ENCODE measurements around the gene EML1.
"Not testable (repeated sequence)": the region's sequence is repeated elsewhere in the genome, so short reads cannot be mapped to it uniquely, and the experiment has no call there.

The EML1 gene

GRCh38 chr14:99946652-99947489 lies 153.7 kb downstream of the EML1 start:
- H3K9me3 ChIP-seq (ENCODE audit: control insufficient read depth, insufficient read depth, low read length), result no peaks in the 10 kb centered on the region
- peaks cover 3% of the 10 kb centered on the region; the same call in 1 of the 2 replicates for H3K4me1 ChIP-seq (ENCODE audit: control insufficient read depth, insufficient read depth, low read length)
- H3K4me3 ChIP-seq (ENCODE audit: low read length), result no peak overlapping the region; the same call in 1 of the 2 replicates
- no peaks in the 10 kb centered on the region for H3K36me3 ChIP-seq (ENCODE audit: control insufficient read depth, insufficient read depth, low read length)
- DNase-seq (ENCODE audit: low read depth, low spot score), result no peak
- no CpG with 5 or more reads among the region's 33 CpGs for WGBS (ENCODE audit: insufficient coverage, insufficient read length)
- no peaks in the 10 kb centered on the region for H3K27me3 ChIP-seq (ENCODE audit: control insufficient read depth, insufficient read depth, low read length)
- no peak overlapping the region for H3K27ac ChIP-seq (ENCODE audit: low read length)

DNA sequence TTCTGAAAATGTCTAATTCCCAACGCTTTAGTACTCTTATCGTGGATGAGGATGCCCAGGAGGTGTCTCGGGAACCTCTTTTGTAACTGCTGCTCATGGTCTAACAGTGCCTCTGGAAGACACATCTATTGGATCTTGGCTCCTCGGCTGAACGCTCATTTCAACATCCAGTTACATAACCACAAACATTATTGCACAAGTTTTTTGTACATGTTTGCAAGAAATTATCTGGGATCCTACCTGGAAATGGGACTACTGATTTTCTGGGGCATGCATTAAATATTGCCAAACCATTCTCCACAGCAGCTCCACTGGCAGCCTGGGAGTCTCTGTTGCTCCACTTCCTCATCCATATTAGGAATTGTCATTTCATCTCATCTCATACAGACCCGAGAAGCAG lies 154.5 kb downstream of the EML1 start:
- Histone ChIP-seq H3K27ac (ENCODE audit: low read length) (no peak overlapping the region), H3K4me1 (ENCODE audit: control insufficient read depth, insufficient read depth, low read length) (peaks cover 3% of the 10 kb centered on the region; the same call in 1 of the 2 replicates), H3K4me3 (ENCODE audit: low read length) (no peak overlapping the region), H3K9me3 (ENCODE audit: control insufficient read depth, insufficient read depth, low read length) (no peaks in the 10 kb centered on the region), H3K27me3 (ENCODE audit: control insufficient read depth, insufficient read depth, low read length) (no peaks in the 10 kb centered on the region), H3K36me3 (ENCODE audit: control insufficient read depth, insufficient read depth, low read length) (no peaks in the 10 kb centered on the region)
- no peak for DNase-seq (ENCODE audit: low read depth, low spot score)
- WGBS (ENCODE audit: insufficient coverage, insufficient read length), result no CpG with 5 or more reads among the region's 6 CpGs

DNA sequence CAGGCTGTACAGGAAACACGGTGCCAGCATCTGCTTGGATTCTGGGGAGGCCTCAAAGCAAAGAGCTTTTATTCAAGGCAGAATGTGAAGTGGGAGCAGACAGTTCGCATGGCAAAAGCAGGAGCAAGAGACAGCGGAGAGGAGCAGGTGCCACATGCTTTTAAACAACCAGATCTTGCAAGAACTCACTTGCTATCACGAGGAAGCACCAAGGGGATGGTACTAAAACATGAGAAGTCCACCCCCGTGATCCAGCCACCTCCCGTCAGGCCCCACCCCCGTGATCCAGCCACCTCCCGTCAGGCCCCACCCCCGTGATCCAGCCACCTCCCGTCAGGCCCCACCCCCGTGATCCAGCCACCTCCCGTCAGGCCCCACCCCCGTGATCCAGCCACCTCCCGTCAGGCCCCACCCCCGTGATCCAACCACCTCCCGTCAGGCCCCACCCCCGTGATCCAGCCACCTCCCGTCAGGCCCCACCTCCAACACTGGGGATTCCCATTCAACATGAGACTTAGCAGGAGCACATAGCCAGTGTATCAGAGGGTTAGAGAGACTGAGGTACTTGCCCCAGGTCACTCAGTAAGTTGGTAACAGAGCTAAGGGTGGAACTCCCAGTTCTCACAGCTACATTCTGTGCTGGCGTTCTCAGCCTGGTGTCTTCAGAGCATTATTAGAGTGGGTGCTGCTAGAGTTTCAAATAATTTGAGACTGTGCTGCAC lies 156.0 kb downstream of the EML1 start:
- H3K4me1 ChIP-seq (ENCODE audit: control insufficient read depth, insufficient read depth, low read length); DNase-seq (ENCODE audit: low read depth, low spot score); H3K4me3 ChIP-seq (ENCODE audit: low read length); H3K9me3 ChIP-seq (ENCODE audit: control insufficient read depth, insufficient read depth, low read length); H3K36me3 ChIP-seq (ENCODE audit: control insufficient read depth, insufficient read depth, low read length); H3K27ac ChIP-seq (ENCODE audit: low read length); H3K27me3 ChIP-seq (ENCODE audit: control insufficient read depth, insufficient read depth, low read length): not testable (repeated sequence)
- no CpG with 5 or more reads among the region's 19 CpGs for WGBS (ENCODE audit: insufficient coverage, insufficient read length)

- Histone ChIP-seq H3K4me1 (ENCODE audit: control insufficient read depth, insufficient read depth, low read length) (peaks cover 3% of the 10 kb centered on the region; the same call in 1 of the 2 replicates), H3K27ac (ENCODE audit: low read length) (no peak overlapping the region), H3K27me3 (ENCODE audit: control insufficient read depth, insufficient read depth, low read length) (no peaks in the 10 kb centered on the region), H3K9me3 (ENCODE audit: control insufficient read depth, insufficient read depth, low read length) (no peaks in the 10 kb centered on the region), H3K4me3 (ENCODE audit: low read length) (no peak overlapping the region), H3K36me3 (ENCODE audit: control insufficient read depth, insufficient read depth, low read length) (no peaks in the 10 kb centered on the region)
- no CpG with 5 or more reads among the region's 8 CpGs for WGBS (ENCODE audit: insufficient coverage, insufficient read length)
- DNase-seq (ENCODE audit: low read depth, low spot score), result no peak
These were observed 157.0 kb downstream of the EML1 start for GRCh38 chr14:99950181-99950580.

- H3K4me3 ChIP-seq (ENCODE audit: low read length), result no peak overlapping the region
- no peak overlapping the region for H3K27ac ChIP-seq (ENCODE audit: low read length)
- no peaks in the 10 kb centered on the region for H3K27me3 ChIP-seq (ENCODE audit: control insufficient read depth, insufficient read depth, low read length)
- no CpG with 5 or more reads among the region's 8 CpGs for WGBS (ENCODE audit: insufficient coverage, insufficient read length)
- no peaks in the 10 kb centered on the region for H3K9me3 ChIP-seq (ENCODE audit: control insufficient read depth, insufficient read depth, low read length)
- H3K36me3 ChIP-seq (ENCODE audit: control insufficient read depth, insufficient read depth, low read length), result no peaks in the 10 kb centered on the region
- DNase-seq (ENCODE audit: low read depth, low spot score), result no peak
- peaks cover 3% of the 10 kb centered on the region; the same call in 1 of the 2 replicates for H3K4me1 ChIP-seq (ENCODE audit: control insufficient read depth, insufficient read depth, low read length)
These were observed 157.9 kb downstream of the EML1 start for GRCh38 chr14:99951085-99951484.

- no peaks in the 10 kb centered on the region for H3K27me3 ChIP-seq (ENCODE audit: control insufficient read depth, insufficient read depth, low read length)
- H3K9me3 ChIP-seq (ENCODE audit: control insufficient read depth, insufficient read depth, low read length), result no peaks in the 10 kb centered on the region
- H3K27ac ChIP-seq (ENCODE audit: low read length), result no peak overlapping the region
- H3K4me3 ChIP-seq (ENCODE audit: low read length), result no peak overlapping the region
- H3K4me1 ChIP-seq (ENCODE audit: control insufficient read depth, insufficient read depth, low read length), result peaks cover 3% of the 10 kb centered on the region; the same call in 1 of the 2 replicates
- DNase-seq (ENCODE audit: low read depth, low spot score), result no peak
- WGBS (ENCODE audit: insufficient coverage, insufficient read length), result 100% methylated on average over 3 of the region's 4 CpGs
- no peaks in the 10 kb centered on the region for H3K36me3 ChIP-seq (ENCODE audit: control insufficient read depth, insufficient read depth, low read length)
These were observed 158.8 kb downstream of the EML1 start for GRCh38 chr14:99952039-99952438.

- no peak overlapping the region for H3K4me3 ChIP-seq (ENCODE audit: low read length)
These were observed 159.2 kb downstream of the EML1 start for GRCh38 chr14:99952453-99952852.

DNA sequence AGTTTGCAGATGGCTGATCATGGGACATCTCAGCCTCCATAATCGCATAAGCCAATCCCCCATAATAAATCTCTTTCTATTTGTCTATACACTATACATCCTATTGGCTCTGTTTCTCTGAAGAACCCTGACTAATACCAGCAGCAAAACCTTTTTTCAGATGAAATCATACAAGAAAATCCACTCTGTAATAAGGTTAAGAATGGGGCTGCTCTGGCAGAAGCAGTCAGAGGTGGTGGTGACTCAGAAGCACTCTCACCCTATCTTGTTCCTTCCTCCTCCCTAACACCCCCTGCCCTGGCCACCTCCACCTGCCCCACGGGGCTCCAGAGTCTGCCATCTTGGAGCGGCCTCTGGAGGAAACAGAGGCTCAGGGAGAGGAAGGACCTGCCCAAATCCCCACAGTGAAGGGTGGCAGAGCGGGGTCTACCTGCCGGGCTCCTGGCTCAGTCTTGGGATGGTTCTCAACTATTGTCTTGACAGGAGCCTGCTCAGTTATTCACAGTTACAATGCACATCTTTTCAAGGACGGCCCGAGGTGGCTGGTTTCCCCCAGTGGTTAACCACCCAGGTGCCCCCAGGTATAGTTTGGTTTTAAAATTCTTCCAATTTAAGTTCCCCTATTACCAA lies 162.7 kb downstream of the EML1 start:
- DNase-seq (ENCODE audit: low read depth, low spot score), result no peak
- no peaks in the 10 kb centered on the region for H3K4me1 ChIP-seq (ENCODE audit: control insufficient read depth, insufficient read depth, low read length)
- no peaks in the 10 kb centered on the region for H3K27me3 ChIP-seq (ENCODE audit: control insufficient read depth, insufficient read depth, low read length)
- H3K27ac ChIP-seq (ENCODE audit: low read length), result no peak overlapping the region
- H3K36me3 ChIP-seq (ENCODE audit: control insufficient read depth, insufficient read depth, low read length), result no peaks in the 10 kb centered on the region
- H3K4me3 ChIP-seq (ENCODE audit: low read length), result no peak overlapping the region
- no CpG with 5 or more reads among the region's 7 CpGs for WGBS (ENCODE audit: insufficient coverage, insufficient read length)
- no peaks in the 10 kb centered on the region for H3K9me3 ChIP-seq (ENCODE audit: control insufficient read depth, insufficient read depth, low read length)

More at GRCh38 chr14:99952453-99952852, 159.2 kb downstream of the EML1 start:
- Histone ChIP-seq H3K27ac (ENCODE audit: low read length) (no peak overlapping the region), H3K9me3 (ENCODE audit: control insufficient read depth, insufficient read depth, low read length) (no peaks in the 10 kb centered on the region), H3K36me3 (ENCODE audit: control insufficient read depth, insufficient read depth, low read length) (no peaks in the 10 kb centered on the region), H3K27me3 (ENCODE audit: control insufficient read depth, insufficient read depth, low read length) (no peaks in the 10 kb centered on the region), H3K4me1 (ENCODE audit: control insufficient read depth, insufficient read depth, low read length) (peaks cover 3% of the 10 kb centered on the region; the same call in 1 of the 2 replicates)
- DNase-seq (ENCODE audit: low read depth, low spot score), result no peak
- whole genome bisulfite sequencing (ENCODE audit: insufficient coverage, insufficient read length), result no CpG with 5 or more reads among the region's 2 CpGs

DNA sequence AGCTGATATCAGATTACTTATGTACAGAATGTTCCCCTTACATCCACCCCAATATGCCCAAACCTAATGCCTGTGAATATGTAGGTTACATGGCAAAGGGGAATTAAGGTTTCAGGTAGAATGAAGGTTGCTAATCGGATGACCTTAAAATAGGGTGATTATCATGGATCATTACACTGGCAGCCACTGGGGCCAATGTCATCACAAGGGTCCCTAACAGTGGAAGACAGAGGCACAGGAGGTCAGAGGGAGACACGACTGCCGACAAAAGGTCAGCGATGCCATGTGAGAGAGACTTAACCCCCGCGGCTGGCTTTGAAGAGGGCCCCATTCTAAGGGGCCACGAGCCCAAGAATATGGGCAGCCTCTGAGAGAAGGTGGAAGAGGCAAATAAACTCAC lies 165.2 kb downstream of the EML1 start:
- Histone ChIP-seq H3K36me3 (ENCODE audit: control insufficient read depth, insufficient read depth, low read length) (no peaks in the 10 kb centered on the region), H3K9me3 (ENCODE audit: control insufficient read depth, insufficient read depth, low read length) (no peaks in the 10 kb centered on the region), H3K27ac (ENCODE audit: low read length) (no peak overlapping the region), H3K4me1 (ENCODE audit: control insufficient read depth, insufficient read depth, low read length) (no peaks in the 10 kb centered on the region), H3K27me3 (ENCODE audit: control insufficient read depth, insufficient read depth, low read length) (no peaks in the 10 kb centered on the region), H3K4me3 (ENCODE audit: low read length) (no peak overlapping the region)
- WGBS (ENCODE audit: insufficient coverage, insufficient read length), result no CpG with 5 or more reads among the region's 7 CpGs
- no peak for DNase-seq (ENCODE audit: low read depth, low spot score)

GRCh38 chr14:99961826-99962518 lies 168.8 kb downstream of the EML1 start:
- WGBS (ENCODE audit: insufficient coverage, insufficient read length), result no CpG with 5 or more reads among the region's 18 CpGs
- Histone ChIP-seq H3K36me3 (ENCODE audit: control insufficient read depth, insufficient read depth, low read length) (no peaks in the 10 kb centered on the region), H3K9me3 (ENCODE audit: control insufficient read depth, insufficient read depth, low read length) (no peaks in the 10 kb centered on the region), H3K27ac (ENCODE audit: low read length) (no peak overlapping the region), H3K4me3 (ENCODE audit: low read length) (no peak overlapping the region), H3K4me1 (ENCODE audit: control insufficient read depth, insufficient read depth, low read length) (no peaks in the 10 kb centered on the region), H3K27me3 (ENCODE audit: control insufficient read depth, insufficient read depth, low read length) (no peaks in the 10 kb centered on the region)
- no peak for DNase-seq (ENCODE audit: low read depth, low spot score)
